ENCODE results near the gene SEPTIN1.
A peak's percentile ranks its signal among the peaks of the same experiment; 100 is the strongest.

The SEPTIN1 gene

GRCh38 chr16:30372038-30372712 lies 10.2 kb downstream of the SEPTIN1 start:
- no peak for DNase-seq
- ATAC-seq: no peak
- Mint-ChIP-seq H3K27me3 (no peaks in the 10 kb centered on the region), H3K4me3 (peak overlapping the region; percentile 89 to 92), H3K4me1 (peaks cover 56% of the 10 kb centered on the region), H3K9me3 (no peaks in the 10 kb centered on the region), H3K27ac (peak overlapping the region; percentile 93 to 94)

GRCh38 chr16:30371248-30371816 lies 11.0 kb downstream of the SEPTIN1 start:
- ATAC-seq (no peak), DNase-seq (no peak)
- no peaks in the 10 kb centered on the region for H3K27me3 Mint-ChIP-seq
- peaks cover 55% of the 10 kb centered on the region for H3K4me1 Mint-ChIP-seq
- no peaks in the 10 kb centered on the region for H3K9me3 Mint-ChIP-seq
- H3K4me3 Mint-ChIP-seq: peak overlapping the region; percentile 89 to 92
- H3K27ac Mint-ChIP-seq: peak overlapping the region; percentile 93 to 94

GRCh38 chr16:30370456-30371247 lies 11.7 kb downstream of the SEPTIN1 start, which contains the start of gene TBC1D10B:
TSS of gene TBC1D10B (minus strand) at chr16:30370494. CDS start at chr16:30370183, 311 bp downstream.
- peaks cover 50% of the 10 kb centered on the region for H3K4me1 Mint-ChIP-seq
- no peaks in the 10 kb centered on the region for H3K27me3 Mint-ChIP-seq
- DNase-seq: peak; percentile 99
- no peaks in the 10 kb centered on the region for H3K9me3 Mint-ChIP-seq
- peak within 1 kb of the TSS; percentile 92 to 97 for H3K4me3 Mint-ChIP-seq
- ATAC-seq: peak; percentile 89
- peak within 1 kb of the TSS; percentile 93 to 98 for H3K27ac Mint-ChIP-seq

- H3K9me3 Mint-ChIP-seq: no peaks in the 10 kb centered on the region
- DNase-seq (no peak), ATAC-seq (peak; percentile 3)
- peaks cover 51% of the 10 kb centered on the region for H3K4me1 Mint-ChIP-seq
- H3K27ac Mint-ChIP-seq: peak overlapping the region in 1 of 2 donors; percentile 91
- H3K27me3 Mint-ChIP-seq: no peaks in the 10 kb centered on the region
- H3K4me3 Mint-ChIP-seq: peak overlapping the region; percentile 92 to 97
These were observed 12.4 kb downstream of the SEPTIN1 start for GRCh38 chr16:30369938-30370455.

GRCh38 chr16:30369091-30369937 lies 13.0 kb downstream of the SEPTIN1 start:
- Mint-ChIP-seq H3K4me1 (peaks cover 54% of the 10 kb centered on the region), H3K27me3 (no peaks in the 10 kb centered on the region), H3K4me3 (peak overlapping the region; percentile 80 to 97), H3K9me3 (no peaks in the 10 kb centered on the region), H3K27ac (peak overlapping the region; percentile 36 to 98)
- DNase-seq (no peak), ATAC-seq (no peak)

GRCh38 chr16:30368792-30369090 lies 13.6 kb downstream of the SEPTIN1 start:
- Mint-ChIP-seq H3K4me1 (peaks cover 54% of the 10 kb centered on the region), H3K4me3 (peak overlapping the region; percentile 80 to 97), H3K9me3 (no peaks in the 10 kb centered on the region), H3K27me3 (no peaks in the 10 kb centered on the region), H3K27ac (peak overlapping the region; percentile 12 to 98)
- ATAC-seq: no peak
- DNase-seq: no peak

- ATAC-seq (no peak), DNase-seq (no peak)
- Mint-ChIP-seq H3K27me3 (no peaks in the 10 kb centered on the region), H3K9me3 (no peaks in the 10 kb centered on the region), H3K27ac (peak overlapping the region; percentile 71 to 98), H3K4me1 (peaks cover 54% of the 10 kb centered on the region), H3K4me3 (peak overlapping the region; percentile 80 to 97)
These were observed 14.1 kb downstream of the SEPTIN1 start for GRCh38 chr16:30368122-30368791.

GRCh38 chr16:30367349-30368009 lies 14.9 kb downstream of the SEPTIN1 start:
- DNase-seq (no peak), ATAC-seq (no peak)
- peaks cover 49% of the 10 kb centered on the region for H3K4me1 Mint-ChIP-seq
- H3K9me3 Mint-ChIP-seq: no peaks in the 10 kb centered on the region
- H3K4me3 Mint-ChIP-seq: peak overlapping the region; percentile 80 to 97
- no peaks in the 10 kb centered on the region for H3K27me3 Mint-ChIP-seq
- H3K27ac Mint-ChIP-seq: peak overlapping the region in 1 of 2 donors; percentile 48

GRCh38 chr16:30366511-30366910 lies 15.8 kb downstream of the SEPTIN1 start:
- Mint-ChIP-seq H3K27ac (no peak overlapping the region), H3K27me3 (no peaks in the 10 kb centered on the region)

GRCh38 chr16:30365200-30365599 lies 17.2 kb downstream of the SEPTIN1 start:
- DNase-seq (no peak), ATAC-seq (no peak)
- Mint-ChIP-seq H3K9me3 (no peaks in the 10 kb centered on the region), H3K27ac (peak overlapping the region in 1 of 2 donors; percentile 42), H3K4me1 (peaks cover 35% of the 10 kb centered on the region), H3K27me3 (no peaks in the 10 kb centered on the region), H3K4me3 (no peak overlapping the region)

More at GRCh38 chr16:30366511-30366910, 15.8 kb downstream of the SEPTIN1 start:
- DNase-seq: no peak
- peaks cover 40% of the 10 kb centered on the region for H3K4me1 Mint-ChIP-seq
- no peak for ATAC-seq
- H3K4me3 Mint-ChIP-seq: peak overlapping the region in 1 of 2 donors; percentile 97
- no peaks in the 10 kb centered on the region for H3K9me3 Mint-ChIP-seq

GRCh38 chr16:30361180-30361579 lies 21.2 kb downstream of the SEPTIN1 start:
- DNase-seq: no peak
- ATAC-seq: no peak
- H3K27me3 Mint-ChIP-seq: no peaks in the 10 kb centered on the region
- peaks cover 23% of the 10 kb centered on the region for H3K4me1 Mint-ChIP-seq
- H3K9me3 Mint-ChIP-seq: no peaks in the 10 kb centered on the region
- H3K27ac Mint-ChIP-seq: no peak overlapping the region
- H3K4me3 Mint-ChIP-seq: no peak overlapping the region

GRCh38 chr16:30359871-30360170 lies 22.5 kb downstream of the SEPTIN1 start:
- H3K4me3 Mint-ChIP-seq: no peak overlapping the region
- no peak for ATAC-seq
- H3K27me3 Mint-ChIP-seq: no peaks in the 10 kb centered on the region

GRCh38 chr16:30358990-30359870 lies 23.1 kb downstream of the SEPTIN1 start:
- Mint-ChIP-seq H3K4me3 (no peak overlapping the region), H3K27ac (no peak overlapping the region), H3K9me3 (no peaks in the 10 kb centered on the region), H3K4me1 (peaks cover 29% of the 10 kb centered on the region), H3K27me3 (no peaks in the 10 kb centered on the region)
- no peak for ATAC-seq
- DNase-seq: no peak

More at GRCh38 chr16:30359871-30360170, 22.5 kb downstream of the SEPTIN1 start:
- Mint-ChIP-seq H3K27ac (peak overlapping the region in 1 of 2 donors; percentile 4), H3K4me1 (peaks cover 26% of the 10 kb centered on the region), H3K9me3 (no peaks in the 10 kb centered on the region)
- DNase-seq: no peak
